Hematopoietic multipotent progenitor cell treated with erythropoietin and hydrocortisone succinate and interleukin-3 and kit ligand, for 4 days (in vitro differentiated cells): ENCODE results near the gene YBX2.

ENCODE experiments used
- DNase-seq: peaks from one replicate; pipeline ENCODE4 v3.0.0-alpha.2; 2015

YBX2 gene

DNA sequence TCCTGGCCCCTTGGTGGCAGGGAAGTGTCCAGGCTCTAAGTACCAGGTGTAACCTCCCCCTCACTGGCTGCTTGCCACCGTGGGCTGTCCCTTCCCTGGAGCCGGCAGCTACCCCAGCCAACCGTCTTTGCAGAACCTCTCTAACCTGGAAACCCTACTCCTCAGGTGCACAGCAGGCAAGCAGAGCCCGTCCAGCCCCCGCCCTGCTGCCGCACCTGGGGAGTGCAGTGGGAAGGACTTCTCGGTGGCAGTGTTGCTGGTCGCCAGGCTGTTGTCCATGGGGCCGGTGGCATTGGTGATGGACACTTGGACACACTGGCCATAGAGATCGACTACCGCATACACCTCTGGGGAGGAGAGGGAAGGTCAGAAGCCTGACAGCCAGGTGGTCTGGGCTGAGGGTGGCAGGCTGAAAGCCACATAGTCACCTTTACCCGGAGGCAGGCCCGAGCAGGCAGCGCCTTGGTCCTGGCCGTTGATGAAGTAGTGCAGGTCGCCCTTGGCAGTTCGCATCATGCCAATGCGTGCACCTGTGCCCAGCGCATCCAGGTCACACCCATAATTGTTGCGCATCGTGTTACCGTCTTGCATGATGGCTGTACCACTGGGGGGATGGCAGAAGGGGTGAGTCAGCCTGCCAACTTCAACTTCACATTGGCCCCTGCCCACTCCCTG, 28.2 kb upstream of the YBX2 start:
- no peak for DNase-seq

DNA sequence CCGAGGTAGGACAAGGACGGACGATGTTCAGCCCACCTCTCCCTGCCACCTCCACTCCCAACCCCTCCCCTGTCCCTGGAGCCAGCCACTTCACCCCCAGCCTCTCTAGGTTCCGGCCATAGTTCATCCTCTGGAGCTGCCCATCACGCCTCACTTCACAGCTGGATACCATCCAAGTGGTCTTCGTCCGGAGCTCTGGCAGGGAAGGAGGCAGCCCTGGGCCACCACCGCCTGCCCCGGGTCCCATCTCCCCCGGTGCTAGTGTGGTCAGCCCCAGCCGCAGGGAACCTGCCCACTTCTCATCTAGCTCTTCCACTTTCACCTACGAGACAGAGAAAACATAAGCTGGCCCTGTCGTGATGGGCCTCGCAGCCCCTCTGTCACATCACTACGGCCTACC, 27.0 kb upstream of the YBX2 start:
- no peak for DNase-seq

- no peak for DNase-seq
These were observed 23.9 kb upstream of the YBX2 start for GRCh38 chr17:7318121-7318860.

- DNase-seq: no peak
These were observed 22.8 kb upstream of the YBX2 start for GRCh38 chr17:7317161-7317803.

DNA sequence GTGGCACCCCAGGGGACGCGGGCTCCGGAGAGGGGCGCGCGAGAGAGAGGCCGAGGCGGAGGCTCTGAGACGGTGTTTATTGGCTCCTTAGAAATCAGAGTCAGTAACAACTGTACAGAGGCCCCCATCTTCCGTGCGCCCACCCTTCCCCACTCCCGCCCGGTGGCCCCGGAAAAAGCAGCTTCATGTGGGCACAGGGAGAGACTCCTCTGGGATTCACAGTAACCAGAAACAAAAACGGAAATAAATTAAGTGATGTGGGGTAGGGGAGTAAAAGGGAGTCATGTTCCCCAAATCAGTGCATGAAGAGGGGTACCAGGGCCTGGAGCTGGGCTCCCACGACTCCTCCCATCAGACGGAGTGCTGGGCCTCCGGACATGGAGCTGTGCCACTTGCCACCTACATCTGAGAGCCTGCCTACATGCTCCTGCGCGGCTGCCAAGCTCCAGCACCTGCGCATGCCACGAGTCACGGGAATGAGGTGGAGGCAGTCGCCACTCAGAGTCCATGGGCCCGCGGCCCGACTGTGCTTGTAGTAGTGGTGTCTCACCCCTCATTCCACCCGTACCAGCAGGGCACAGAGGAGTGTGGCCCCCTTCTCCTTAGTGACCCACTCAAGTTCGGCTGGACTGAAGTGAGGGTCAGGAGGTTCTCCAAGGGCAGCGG, 21.3 kb upstream of the YBX2 start:
- DNase-seq: no peak

GRCh38 chr17:7314719-7315569, 20.5 kb upstream of the YBX2 start, which contains the start of gene GPS2:
GPS2 (minus strand) TSS chr17:7315360; CDS start chr17:7315052, 308 bp downstream.
- DNase-seq: peak; percentile 95

DNA sequence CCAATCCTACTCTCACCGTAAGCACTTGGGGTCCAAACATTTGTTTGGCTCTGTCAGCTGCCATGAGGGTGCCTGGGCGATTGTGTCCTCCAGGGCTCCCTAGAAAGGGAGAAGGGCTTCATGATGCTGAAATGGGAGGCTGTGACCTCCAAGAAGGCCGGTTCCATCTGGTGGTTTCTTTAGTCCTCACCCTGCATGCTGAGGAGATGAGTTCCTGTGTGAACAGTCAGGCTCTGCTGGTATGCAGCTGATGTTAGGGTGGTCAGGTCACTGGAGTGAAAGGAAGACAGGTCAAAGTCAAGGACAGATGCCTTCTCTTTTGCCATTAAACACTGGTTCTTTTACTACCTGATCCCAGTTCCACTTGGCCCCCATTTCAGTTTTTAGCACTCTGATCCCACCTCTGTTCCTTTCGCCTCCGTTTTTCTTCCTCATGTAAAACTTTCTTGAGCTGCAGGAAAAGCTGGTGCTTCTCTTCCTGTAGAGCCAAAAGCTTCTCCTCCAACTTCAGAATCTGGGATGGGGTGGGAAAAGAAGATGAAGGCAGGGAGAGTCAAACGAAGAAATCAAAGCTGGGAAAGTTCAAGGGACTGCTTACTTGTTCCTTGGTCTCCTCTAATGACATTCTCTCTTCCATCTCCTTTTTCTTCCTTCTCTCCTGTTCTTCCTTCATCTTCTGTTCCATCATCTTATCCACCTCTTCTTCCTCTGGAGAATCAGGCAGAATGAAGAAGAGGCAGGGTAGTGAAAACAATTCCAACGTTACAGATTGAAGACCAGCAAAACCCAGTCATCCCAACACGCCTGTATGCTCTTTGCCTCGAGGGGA, 19.7 kb upstream of the YBX2 start:
- peak; percentile 62 for DNase-seq

DNA sequence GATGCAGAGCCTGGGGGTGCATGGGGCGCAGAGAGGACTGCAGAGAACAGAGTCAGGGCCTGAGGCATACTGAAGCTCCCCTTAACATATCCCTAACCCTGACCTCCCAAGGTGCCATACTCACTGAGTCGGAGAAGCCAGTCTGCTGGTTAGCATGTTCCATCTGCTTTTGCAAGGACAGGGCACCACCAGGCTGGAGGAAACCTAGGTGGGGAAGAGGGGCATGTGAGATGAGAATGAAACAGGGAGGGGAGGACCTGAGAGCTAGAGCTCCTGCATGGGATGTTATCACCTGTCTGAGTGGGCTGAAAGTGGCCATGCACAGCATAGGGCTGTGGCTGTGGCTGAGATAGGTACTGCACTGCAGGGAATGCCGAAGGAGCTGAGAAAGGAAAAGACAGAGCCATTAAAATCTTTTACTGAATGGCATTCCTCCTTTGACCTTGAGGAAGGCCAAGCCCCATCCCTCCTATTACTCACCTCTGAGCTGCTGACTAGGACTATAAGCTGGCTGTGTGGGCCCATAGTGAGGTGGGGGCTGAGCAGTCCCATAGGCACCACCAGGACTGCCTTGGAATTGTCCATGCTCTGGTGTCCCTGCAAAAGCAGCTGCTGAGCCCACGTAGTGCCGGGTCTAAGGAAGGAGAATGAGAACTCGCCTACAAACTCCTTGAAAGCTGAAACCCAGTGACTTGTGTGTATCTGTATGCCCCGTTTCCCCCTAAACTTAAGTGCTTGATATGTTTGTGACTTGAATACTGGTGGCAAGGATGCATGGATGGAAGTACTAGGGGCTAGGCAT, 18.9 kb upstream of the YBX2 start:
- peak; percentile 60 for DNase-seq

GRCh38 chr17:7312432-7313087, 18.1 kb upstream of the YBX2 start:
- DNase-seq: no peak

- no peak for DNase-seq
These were observed 16.8 kb upstream of the YBX2 start for GRCh38 chr17:7311110-7311705.

DNA sequence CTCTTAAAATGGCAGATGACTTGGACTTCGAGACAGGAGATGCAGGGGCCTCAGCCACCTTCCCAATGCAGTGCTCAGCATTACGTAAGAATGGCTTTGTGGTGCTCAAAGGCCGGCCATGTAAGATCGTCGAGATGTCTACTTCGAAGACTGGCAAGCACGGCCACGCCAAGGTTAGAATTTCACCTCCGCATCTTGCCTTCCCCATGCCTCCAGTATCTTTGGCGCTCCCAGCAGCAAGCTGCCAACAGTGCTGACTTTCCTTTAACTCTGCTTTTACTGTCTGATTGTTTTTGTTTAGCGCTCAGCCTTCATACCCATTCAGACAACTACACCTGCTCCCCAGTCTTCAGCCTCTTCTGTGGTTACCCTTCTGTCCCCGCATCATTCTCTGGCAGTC, 15.2 kb upstream of the YBX2 start:
- no peak for DNase-seq

- DNase-seq: peak; percentile 93
These were observed 14.4 kb upstream of the YBX2 start for GRCh38 chr17:7308625-7309433.

DNA sequence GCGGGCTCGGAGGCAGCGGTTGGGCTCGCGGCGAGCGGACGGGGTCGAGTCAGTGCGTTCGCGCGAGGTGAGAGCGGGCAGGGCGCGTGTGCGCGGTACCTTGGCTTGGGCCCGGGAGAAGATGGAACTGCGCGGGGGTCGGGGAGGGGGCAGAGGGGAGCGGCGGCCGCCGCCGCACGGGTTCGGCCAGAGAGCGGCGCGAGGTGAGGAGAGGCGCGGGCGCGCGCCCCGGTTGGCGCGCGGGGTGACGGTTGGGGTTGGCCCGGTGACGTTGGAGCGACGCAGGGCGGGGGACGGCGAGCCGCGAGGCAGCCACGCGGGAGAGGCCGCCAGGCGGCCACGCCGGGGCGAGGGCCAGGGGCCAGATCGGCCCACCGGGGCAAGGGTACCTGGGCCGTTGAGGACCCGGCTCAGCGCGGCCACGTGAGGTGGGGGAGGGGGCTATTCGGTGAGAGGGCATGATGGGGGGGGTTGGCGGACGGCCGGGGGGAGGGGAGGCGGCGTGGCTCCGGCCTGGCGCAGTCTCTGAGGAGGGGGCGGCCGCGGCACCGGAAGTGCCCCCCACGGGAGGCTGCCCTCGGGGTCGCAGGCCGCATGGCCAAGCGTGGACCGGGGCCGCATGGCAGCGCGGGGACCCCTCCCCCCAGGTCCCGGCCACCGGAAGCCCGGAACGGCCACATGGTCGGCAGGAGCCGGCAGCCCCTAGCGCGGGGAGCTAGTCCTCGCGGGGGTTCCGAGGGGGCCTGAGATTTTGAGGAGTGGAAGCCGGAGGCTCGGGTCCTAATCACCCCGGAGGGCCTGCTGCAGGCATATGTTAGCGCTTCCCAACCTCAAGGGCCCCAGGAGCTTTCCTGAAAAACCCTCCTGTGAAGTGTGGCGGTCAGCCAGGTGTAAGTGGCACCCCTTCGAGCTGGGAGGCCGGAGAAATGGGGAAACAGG, 13.5 kb upstream of the YBX2 start:
- DNase-seq: peak; percentile 69

- DNase-seq: peak; percentile 100
These were observed 12.7 kb upstream of the YBX2 start, which contains the start of gene EIF5A for GRCh38 chr17:7306911-7307685. EIF5A (plus strand) TSS chr17:7307628; CDS start chr17:7309636, 2,008 bp downstream.

DNA sequence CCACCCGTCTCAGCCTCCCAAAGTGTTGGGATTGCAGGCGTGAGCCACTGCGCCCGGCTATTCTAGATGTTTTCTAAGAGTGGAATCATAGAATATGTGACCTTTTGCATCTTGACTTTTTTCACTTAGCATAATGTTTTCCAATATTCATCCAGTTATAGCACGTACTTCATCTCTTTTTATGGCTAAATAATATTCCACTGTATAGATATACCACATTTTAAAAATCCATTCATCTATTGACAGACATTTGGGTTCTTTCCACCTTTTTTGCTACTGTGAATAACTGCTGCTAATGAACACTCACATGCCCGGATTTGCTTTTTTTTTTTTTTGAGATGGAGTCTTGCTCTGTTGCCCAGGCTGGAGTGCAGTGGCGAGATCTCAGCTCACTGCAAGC, 9.7 kb upstream of the YBX2 start:
- DNase-seq: no peak

GRCh38 chr17:7296189-7296861, 1.9 kb upstream of the YBX2 start:
- peak; percentile 92 for DNase-seq
